HUES64 (cell line): ENCODE measurements around the gene DIO1.

Experiments used
- H3K27ac ChIP-seq: 2 replicates; pipeline ENCODE4 v1.7.0; 2013; ENCODE audit warnings: low read depth, low read length, inconsistent platforms
- H3K27me3 ChIP-seq: 2 replicates; pipeline ENCODE4 v1.6.1; 2013; ENCODE audit warnings: mild to moderate bottlenecking, low read length; ENCODE audit not compliant: insufficient read depth
- H3K36me3 ChIP-seq: 2 replicates; pipeline ENCODE4 v1.6.1; 2013; ENCODE audit warnings: mild to moderate bottlenecking, low read length; ENCODE audit not compliant: insufficient read depth
- H3K4me1 ChIP-seq: 2 replicates; pipeline ENCODE4 v1.6.1; 2013; ENCODE audit warnings: mild to moderate bottlenecking, low read length, moderate library complexity; ENCODE audit not compliant: insufficient read depth
- H3K4me3 ChIP-seq: 2 replicates; pipeline ENCODE4 v1.5.1; 2013; ENCODE audit warnings: mild to moderate bottlenecking, low read length, moderate library complexity
- H3K9ac ChIP-seq: 2 replicates; pipeline ENCODE4 v1.6.1; 2013; ENCODE audit warnings: mild to moderate bottlenecking, low read depth, low read length
- H3K9me3 ChIP-seq: 2 replicates; pipeline ENCODE4 v1.6.1; 2013; ENCODE audit warnings: low read depth, low read length; ENCODE audit not compliant: insufficient read depth
- WGBS: fragments of 150-250, 120-280 bp; methylation state at CpG from one replicate; pipeline ENCODE4 v1.1.7; 2013; ENCODE audit warnings: missing lambda C conversion rate; 5-methylcytosine and 5-hydroxymethylcytosine counted together

Gene DIO1

GRCh38 chr1:53919675-53920066 lies 25.7 kb downstream of the DIO1 start:
- Histone ChIP-seq H3K27ac (no peak overlapping the region), H3K9me3 (no peaks in the 10 kb centered on the region), H3K27me3 (no peaks in the 10 kb centered on the region), H3K4me3 (no peak overlapping the region), H3K4me1 (peaks cover 3% of the 10 kb centered on the region), H3K9ac (no peak overlapping the region), H3K36me3 (peaks cover 27% of the 10 kb centered on the region)
- WGBS: 92% methylated on average over 3 of the region's 3 CpGs

GRCh38 chr1:53927376-53927881 lies 33.4 kb downstream of the DIO1 start:
- H3K9ac ChIP-seq: no peak overlapping the region
- H3K36me3 ChIP-seq: peaks cover 32% of the 10 kb centered on the region
- WGBS: 83% methylated on average over 2 of the region's 2 CpGs
- H3K27me3 ChIP-seq: no peaks in the 10 kb centered on the region
- H3K27ac ChIP-seq: no peak overlapping the region
- peaks cover 1% of the 10 kb centered on the region; the same call in 1 of the 2 replicates for H3K9me3 ChIP-seq
- no peaks in the 10 kb centered on the region for H3K4me1 ChIP-seq
- H3K4me3 ChIP-seq: no peak overlapping the region

- WGBS: 100% methylated on average over 2 of the region's 2 CpGs
- Histone ChIP-seq H3K27ac (no peak overlapping the region), H3K9me3 (peaks cover 17% of the 10 kb centered on the region), H3K4me3 (no peak overlapping the region), H3K36me3 (peaks cover 34% of the 10 kb centered on the region), H3K4me1 (no peaks in the 10 kb centered on the region), H3K27me3 (no peaks in the 10 kb centered on the region), H3K9ac (no peak overlapping the region)
Measured at GRCh38 chr1:53929246-53929960, 35.4 kb downstream of the DIO1 start.

- WGBS: 98% methylated on average over 3 of the region's 3 CpGs
- H3K36me3 ChIP-seq: peaks cover 38% of the 10 kb centered on the region
Measured at GRCh38 chr1:53930932-53931331, 36.9 kb downstream of the DIO1 start.

GRCh38 chr1:53931523-53931922 lies 37.5 kb downstream of the DIO1 start:
- H3K36me3 ChIP-seq: peaks cover 38% of the 10 kb centered on the region

More at GRCh38 chr1:53930932-53931331, 36.9 kb downstream of the DIO1 start:
- Histone ChIP-seq H3K4me1 (no peaks in the 10 kb centered on the region), H3K9ac (no peak overlapping the region), H3K27me3 (no peaks in the 10 kb centered on the region), H3K4me3 (no peak overlapping the region), H3K9me3 (peaks cover 22% of the 10 kb centered on the region), H3K27ac (no peak overlapping the region)

GRCh38 chr1:53934170-53934765 lies 40.3 kb downstream of the DIO1 start:
- no CpG with 5 or more reads among the region's 1 CpG for WGBS
- Histone ChIP-seq H3K4me3 (no peak overlapping the region), H3K36me3 (peaks cover 26% of the 10 kb centered on the region), H3K9me3 (peaks cover 22% of the 10 kb centered on the region), H3K27me3 (no peaks in the 10 kb centered on the region), H3K9ac (no peak overlapping the region), H3K27ac (no peak overlapping the region), H3K4me1 (no peaks in the 10 kb centered on the region)

More at GRCh38 chr1:53931523-53931922, 37.5 kb downstream of the DIO1 start:
- Histone ChIP-seq H3K27ac (no peak overlapping the region), H3K4me1 (no peaks in the 10 kb centered on the region), H3K9ac (no peak overlapping the region), H3K4me3 (no peak overlapping the region), H3K27me3 (no peaks in the 10 kb centered on the region), H3K9me3 (peaks cover 22% of the 10 kb centered on the region)
- no CpG with 5 or more reads among the region's 2 CpGs for WGBS

GRCh38 chr1:53936430-53936829 lies 42.4 kb downstream of the DIO1 start:
- WGBS: no CpG with 5 or more reads among the region's 1 CpG
- Histone ChIP-seq H3K36me3 (peaks cover 20% of the 10 kb centered on the region), H3K4me3 (no peak overlapping the region), H3K27ac (no peak overlapping the region), H3K9ac (no peak overlapping the region), H3K9me3 (peaks cover 22% of the 10 kb centered on the region), H3K27me3 (no peaks in the 10 kb centered on the region), H3K4me1 (no peaks in the 10 kb centered on the region)

GRCh38 chr1:53938136-53938830 lies 44.3 kb downstream of the DIO1 start:
- H3K36me3 ChIP-seq: peaks cover 14% of the 10 kb centered on the region
- H3K9me3 ChIP-seq: peaks cover 15% of the 10 kb centered on the region; the same call in 1 of the 2 replicates
- no peak overlapping the region for H3K4me3 ChIP-seq
- no peaks in the 10 kb centered on the region for H3K27me3 ChIP-seq
- no peak overlapping the region for H3K9ac ChIP-seq
- H3K4me1 ChIP-seq: peaks cover 10% of the 10 kb centered on the region; the same call in 1 of the 2 replicates
- no peak overlapping the region for H3K27ac ChIP-seq
- 93% methylated on average over 4 of the region's 4 CpGs for WGBS

GRCh38 chr1:53942127-53942957 lies 48.4 kb downstream of the DIO1 start:
- Histone ChIP-seq H3K9me3 (no peaks in the 10 kb centered on the region), H3K27ac (no peak overlapping the region), H3K4me1 (peaks cover 16% of the 10 kb centered on the region; the same call in 1 of the 2 replicates), H3K36me3 (peaks cover 7% of the 10 kb centered on the region), H3K27me3 (no peaks in the 10 kb centered on the region), H3K9ac (no peak overlapping the region), H3K4me3 (no peak overlapping the region)
- 87% methylated on average over 5 of the region's 7 CpGs for WGBS

- Histone ChIP-seq H3K4me3 (no peak overlapping the region), H3K9ac (no peak overlapping the region), H3K27ac (no peak overlapping the region), H3K36me3 (peaks cover 6% of the 10 kb centered on the region), H3K9me3 (no peaks in the 10 kb centered on the region), H3K4me1 (peaks cover 20% of the 10 kb centered on the region; the same call in 1 of the 2 replicates), H3K27me3 (no peaks in the 10 kb centered on the region)
- 97% methylated on average over 6 of the region's 6 CpGs for WGBS
Measured at GRCh38 chr1:53943090-53943489, 49.1 kb downstream of the DIO1 start.
